Measurements from ENCODE around the gene GALNT7.

DNA sequence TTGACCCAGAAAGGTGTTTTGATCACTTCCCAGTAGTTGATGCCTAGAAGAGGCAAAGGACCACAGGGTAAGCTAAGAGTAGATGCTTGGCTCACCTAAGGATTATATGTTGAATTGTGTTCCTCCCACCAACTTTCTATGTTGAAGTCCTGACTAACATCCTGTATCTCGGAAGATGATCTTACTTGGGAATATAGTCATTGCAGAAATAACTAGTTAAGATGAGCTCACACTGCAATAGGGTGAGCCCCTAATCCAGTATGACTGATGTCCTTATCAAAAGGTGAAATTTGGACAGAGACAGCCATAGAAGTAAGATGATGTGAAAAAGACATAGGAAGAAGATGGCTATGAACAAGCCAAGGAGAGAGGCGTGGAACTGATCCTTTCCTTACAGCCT, 168.9 kb downstream of the GALNT7 start:
- no peak for TF ChIP-seq POLR2A (IDR thresholded peaks at IDR 0.05)
- TF ChIP-seq, protein P1, sequence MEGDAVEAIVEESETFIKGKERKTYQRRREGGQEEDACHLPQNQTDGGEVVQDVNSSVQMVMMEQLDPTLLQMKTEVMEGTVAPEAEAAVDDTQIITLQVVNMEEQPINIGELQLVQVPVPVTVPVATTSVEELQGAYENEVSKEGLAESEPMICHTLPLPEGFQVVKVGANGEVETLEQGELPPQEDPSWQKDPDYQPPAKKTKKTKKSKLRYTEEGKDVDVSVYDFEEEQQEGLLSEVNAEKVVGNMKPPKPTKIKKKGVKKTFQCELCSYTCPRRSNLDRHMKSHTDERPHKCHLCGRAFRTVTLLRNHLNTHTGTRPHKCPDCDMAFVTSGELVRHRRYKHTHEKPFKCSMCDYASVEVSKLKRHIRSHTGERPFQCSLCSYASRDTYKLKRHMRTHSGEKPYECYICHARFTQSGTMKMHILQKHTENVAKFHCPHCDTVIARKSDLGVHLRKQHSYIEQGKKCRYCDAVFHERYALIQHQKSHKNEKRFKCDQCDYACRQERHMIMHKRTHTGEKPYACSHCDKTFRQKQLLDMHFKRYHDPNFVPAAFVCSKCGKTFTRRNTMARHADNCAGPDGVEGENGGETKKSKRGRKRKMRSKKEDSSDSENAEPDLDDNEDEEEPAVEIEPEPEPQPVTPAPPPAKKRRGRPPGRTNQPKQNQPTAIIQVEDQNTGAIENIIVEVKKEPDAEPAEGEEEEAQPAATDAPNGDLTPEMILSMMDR (IDR thresholded peaks at IDR 0.05): no peak

All from heart left ventricle (tissue), 13 donors.